CD4-positive, alpha-beta T cell treated with Interleukin-4 for 1 hour (primary cell): Measurements from ENCODE around the gene KLHL20.
"Not testable (repeated sequence)": the region's sequence is repeated elsewhere in the genome, so short reads cannot be mapped to it uniquely, and the experiment has no call there.

ENCODE experiments used
- DNase-seq, 2 donors: peaks; one replicate each; pipeline ENCODE4 v3.0.0-alpha.2; 2020 to 2022

Gene KLHL20, protein sequence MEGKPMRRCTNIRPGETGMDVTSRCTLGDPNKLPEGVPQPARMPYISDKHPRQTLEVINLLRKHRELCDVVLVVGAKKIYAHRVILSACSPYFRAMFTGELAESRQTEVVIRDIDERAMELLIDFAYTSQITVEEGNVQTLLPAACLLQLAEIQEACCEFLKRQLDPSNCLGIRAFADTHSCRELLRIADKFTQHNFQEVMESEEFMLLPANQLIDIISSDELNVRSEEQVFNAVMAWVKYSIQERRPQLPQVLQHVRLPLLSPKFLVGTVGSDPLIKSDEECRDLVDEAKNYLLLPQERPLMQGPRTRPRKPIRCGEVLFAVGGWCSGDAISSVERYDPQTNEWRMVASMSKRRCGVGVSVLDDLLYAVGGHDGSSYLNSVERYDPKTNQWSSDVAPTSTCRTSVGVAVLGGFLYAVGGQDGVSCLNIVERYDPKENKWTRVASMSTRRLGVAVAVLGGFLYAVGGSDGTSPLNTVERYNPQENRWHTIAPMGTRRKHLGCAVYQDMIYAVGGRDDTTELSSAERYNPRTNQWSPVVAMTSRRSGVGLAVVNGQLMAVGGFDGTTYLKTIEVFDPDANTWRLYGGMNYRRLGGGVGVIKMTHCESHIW

DNA sequence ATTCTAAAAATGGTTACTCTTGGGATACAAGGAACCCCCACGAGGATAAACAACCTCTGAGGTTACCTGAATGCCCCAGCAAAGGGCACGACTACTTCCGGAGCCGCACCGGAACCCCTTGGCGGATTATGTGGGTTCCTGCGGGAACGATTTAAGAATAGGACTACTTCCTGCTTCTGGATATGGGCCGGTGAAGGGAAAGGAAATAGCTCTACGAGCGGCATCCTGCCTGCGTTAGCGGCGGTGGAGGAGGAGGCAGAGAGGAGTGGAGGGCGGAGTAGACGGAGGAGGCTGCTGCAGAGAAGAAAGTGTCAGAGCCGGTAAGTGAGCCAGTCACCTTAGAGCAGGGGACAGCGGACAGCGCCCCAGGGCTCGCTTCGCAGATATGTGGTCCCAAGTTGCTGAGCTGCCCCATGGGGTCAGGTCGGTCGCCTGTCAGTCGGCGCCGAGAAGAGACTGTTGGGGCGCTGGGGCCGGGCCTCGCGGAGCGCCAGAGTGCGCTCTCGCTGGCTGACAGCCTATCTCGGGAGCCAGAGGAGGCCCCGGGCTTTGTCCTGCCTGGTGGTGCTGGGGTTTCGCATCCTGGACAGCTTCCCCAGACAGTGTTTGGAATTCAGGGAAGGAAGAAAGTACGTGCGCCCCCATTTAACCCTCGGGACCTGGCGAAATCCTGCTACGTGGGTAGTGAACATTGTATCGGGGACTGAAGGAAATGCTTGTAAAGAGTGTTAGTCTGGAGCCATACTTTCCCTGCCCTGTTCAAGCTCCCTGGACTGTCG, at the start of gene KLHL20:
Gene KLHL20, plus strand, starts transcription at position 223 of the 779 bp plus-strand sequence. CDS start 1,063 bp downstream, outside the sequence.
- DNase-seq = peak; percentile 90 to 93

DNA sequence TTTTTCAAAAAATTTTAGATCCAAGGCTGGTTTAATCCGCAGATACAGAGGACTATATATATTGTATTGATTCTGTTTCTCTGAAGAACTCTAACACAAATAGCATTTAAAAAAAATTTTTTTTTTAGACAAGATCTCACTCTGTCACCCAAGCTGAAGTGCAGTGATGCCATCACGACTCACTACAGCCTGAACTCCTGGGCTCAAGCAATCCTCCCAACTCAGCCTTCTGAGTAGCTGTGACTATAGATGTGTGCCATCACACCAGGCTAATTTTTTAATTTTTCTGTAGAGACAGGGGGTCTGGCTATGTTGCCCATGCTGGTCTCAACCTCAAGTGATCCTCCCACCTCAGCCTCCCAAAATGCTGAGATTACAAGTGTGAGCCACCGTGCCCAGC, 48.1 kb upstream of the KLHL20 start:
- DNase-seq = no peak

DNA sequence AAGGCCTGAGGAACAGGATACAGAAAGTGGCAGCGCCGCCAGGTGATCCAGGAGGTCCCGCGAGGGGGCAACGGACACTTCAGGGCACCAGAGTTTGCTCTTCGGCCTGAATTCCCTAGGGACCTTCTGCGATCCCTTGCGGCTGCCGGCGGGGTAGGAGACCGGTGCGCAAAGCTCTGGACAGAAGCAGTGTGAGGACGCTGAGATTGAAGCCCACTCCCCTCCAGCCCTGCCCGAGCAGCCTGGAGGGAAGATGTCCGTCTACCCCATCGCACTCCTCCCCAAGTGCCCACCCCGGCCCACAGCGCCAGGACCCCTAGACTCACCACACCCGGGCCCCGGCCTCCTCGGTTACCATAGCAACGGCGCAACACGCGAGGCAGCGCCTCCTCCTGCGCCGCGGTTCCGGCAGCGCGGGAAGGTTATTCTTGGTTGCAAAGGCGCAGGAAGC, 45.3 kb upstream of the KLHL20 start, which contains the start of gene ANKRD45:
Gene ANKRD45, minus strand, starts transcription at position 361 of the 451 bp plus-strand sequence. CDS start 10,433 bp downstream, outside the sequence.
- no peak for DNase-seq

DNA sequence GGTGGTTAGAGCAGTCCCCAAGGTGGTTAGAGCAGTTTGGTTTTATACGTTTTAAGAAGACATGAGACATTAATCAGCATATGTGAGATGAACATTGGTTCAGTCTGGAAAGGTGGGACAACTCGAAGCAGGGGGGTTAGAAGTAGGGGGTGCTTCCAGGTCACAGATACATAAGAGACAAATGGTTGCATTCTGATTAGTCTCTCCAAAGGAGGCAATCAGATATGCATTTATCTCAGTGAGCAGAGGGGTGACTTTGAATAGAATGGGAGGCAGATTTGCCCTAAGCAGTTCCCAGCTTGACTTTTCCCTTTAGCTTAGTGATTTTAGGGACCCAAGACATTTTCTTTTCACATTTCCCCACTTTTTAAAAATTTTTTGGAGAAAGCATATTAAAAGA, 40.3 kb upstream of the KLHL20 start:
- not testable (repeated sequence) for DNase-seq

DNA sequence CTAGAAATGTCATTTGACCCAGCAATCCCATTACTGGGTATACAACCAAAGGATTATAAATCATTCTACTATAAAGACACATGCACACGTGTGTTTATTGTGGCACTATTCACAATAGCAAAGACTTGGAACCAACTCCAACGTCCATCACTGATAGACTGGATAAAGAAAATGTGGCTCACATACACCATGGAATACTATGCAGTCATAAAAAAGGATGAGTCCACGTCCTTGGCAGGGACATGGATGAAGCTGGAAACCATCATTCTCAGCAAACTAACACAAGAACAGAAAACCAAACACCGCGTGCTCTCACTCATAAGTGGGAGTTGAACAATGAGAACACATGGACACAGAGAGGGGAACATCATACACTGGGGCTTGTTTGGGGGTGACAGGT, 34.6 kb upstream of the KLHL20 start:
- DNase-seq = not testable (repeated sequence)

DNA sequence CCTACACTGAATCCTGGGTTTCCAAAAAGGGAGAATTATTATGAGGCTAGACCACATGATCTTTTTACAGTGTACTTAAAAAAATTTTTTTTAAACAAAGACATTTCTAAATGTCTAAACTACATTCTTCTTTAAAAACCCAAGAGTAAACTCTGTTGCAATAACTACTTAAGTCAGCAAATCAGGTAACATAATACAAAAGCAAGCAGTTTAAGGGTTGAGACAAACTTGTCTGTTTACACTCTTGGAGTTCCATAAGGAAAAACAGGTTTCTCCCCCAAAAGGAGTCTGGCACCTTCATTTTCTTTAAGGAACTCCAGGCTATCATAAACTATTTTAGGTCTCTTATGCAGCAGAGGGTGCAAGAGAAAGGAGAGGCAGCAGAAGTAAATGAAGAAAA, 32.6 kb upstream of the KLHL20 start:
- no peak for DNase-seq

DNA sequence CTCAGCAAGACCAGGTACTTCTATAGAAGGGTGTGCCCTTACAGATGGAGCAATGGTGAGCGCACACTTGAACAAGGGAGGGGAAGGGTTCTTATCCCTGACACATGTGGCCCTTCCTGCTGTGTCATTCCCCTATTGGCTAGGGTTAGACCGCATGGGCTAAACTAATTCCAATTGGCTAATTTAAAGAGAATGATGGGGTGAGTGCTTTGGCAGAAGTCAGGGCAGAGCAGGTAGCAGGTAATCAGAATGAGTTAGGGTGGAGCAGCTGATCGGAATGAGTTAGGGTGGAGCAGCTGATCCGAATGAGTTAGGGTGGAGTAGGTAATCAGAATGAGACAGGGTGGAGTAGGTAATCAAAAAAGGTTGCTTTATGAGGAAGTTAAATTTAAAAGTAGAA, 30.9 kb upstream of the KLHL20 start:
- not testable (repeated sequence) for DNase-seq

DNA sequence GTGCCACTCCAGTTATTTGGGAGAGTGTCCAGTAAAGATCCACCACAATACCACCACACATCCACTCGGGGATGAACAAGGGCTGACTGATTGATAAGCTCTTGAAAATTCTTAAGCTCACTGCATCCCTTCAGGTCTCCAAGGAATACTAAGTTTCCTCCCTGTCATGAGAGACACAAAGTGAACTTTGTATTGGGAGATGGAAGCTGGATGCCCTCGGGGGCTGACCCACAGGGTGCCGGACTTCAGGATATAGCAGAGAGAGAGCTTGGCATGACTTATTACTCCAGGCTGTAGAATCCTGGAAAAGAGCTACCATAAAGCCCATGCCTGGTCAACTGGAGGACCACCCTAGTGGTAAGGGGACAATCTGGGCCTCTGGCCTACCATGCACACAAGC, 29.7 kb upstream of the KLHL20 start:
- not testable (repeated sequence) for DNase-seq

DNA sequence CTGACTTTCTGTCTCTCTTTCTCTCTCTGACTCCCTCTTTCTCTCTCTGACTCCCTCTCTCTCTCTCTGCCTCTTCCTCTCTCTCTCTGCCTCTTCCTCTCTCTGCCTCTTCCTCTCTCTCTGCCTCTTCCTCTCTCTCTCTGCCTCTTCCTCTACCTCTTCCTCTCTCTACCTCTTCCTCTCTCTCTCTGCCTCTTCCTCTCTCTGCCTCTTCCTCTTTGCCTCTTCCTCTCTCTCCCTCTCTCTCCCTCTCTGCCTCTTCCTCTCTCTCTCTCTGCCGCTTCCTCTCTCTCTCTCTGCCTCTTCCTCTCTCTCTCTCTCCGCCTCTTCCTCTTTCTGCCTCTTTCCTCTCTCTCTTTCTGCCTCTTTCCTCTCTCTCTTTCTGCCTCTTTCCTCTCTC, 26.5 kb upstream of the KLHL20 start:
- no peak for DNase-seq

DNA sequence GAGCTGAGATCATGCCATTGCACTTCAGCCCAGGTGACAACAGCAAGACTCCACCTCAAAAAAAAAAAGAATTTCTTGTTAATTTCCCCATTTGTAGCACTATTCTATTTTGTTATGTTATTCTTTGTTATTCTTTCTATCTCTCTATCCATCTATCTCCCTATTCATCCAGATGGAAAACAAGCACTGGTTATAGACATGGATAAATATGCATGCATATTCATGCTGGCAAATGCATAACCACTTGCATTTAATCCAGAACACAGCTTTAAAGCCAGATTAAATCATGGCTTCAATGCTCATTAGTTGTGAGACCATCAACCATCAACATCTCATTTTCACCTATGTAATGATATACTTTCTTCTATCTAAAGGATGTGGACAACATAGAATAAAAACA, 21.5 kb upstream of the KLHL20 start:
- no peak for DNase-seq

DNA sequence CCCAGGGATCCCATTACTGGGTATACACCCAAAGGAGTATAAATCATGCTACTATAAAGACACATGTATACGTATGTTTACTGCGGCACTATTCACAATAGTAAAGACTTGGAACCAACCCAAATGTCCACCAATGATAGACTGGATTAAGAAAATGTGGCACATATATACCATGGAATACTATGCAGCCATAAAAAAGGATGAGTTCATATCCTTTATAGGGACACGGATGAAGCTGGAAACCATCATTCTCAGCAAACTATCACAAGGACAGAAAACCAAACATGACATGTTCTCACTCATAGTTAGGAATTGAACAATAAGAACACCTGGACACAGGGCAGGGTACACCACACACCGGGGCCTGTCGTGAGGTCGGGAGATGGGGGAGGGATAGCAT, 13.5 kb upstream of the KLHL20 start:
- DNase-seq = not testable (repeated sequence)

DNA sequence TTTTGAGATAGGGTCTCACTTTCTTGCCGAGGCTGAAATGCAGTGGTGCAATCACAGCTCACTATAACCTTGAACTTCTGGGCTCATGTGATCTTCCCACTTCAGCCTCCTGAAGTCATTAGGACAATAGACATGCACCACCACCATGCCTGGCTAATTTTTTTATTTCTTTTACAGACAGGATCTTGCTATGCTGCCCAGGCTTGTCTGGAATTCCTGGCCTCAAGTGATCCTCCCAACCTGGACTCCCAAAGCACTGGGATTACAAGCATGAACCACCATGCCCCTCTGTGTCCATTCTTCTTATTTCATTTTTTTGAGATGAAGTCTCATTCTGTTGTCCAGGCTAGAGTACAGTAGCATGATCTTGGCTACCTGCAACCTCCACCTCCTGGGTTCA, 12.0 kb upstream of the KLHL20 start:
- no peak for DNase-seq

DNA sequence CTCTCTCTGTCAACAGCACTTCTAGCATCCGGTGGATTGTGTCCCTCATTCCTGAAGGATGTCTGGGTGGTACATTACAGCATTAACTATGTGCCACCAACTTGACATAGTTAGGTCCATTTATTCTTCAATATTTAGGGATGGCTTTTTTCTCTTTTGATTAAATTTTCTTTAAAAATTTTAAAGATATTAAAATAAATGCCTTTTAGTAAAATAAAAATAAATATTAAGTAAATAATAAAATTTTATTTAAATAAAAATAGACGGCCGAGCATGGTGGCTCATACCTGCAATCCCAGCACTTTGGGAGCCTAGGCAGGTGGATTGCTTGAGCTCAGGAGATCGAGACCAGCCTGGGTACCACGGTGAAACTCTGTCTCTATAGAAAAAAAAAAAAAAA, 9.7 kb upstream of the KLHL20 start:
- DNase-seq = no peak

DNA sequence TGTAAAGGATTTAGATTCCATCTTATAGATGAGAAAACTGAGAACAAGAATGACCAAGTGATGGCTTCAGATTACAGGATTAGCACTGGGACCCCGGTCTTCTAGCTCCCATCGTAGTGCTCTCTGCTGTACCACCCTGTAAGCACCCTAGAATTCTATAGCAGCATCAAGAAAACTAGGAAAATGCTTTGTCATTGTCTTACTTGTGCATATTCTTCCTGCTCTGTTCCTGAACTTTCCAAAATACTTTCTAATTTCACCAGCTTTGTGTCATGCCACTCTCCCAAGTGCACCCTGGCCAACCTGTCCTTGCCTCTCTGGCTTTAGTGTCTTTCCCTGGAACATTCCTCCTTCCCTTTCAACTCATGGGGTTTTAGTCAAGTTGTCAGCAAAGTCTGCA, 6.0 kb upstream of the KLHL20 start:
- DNase-seq = no peak

DNA sequence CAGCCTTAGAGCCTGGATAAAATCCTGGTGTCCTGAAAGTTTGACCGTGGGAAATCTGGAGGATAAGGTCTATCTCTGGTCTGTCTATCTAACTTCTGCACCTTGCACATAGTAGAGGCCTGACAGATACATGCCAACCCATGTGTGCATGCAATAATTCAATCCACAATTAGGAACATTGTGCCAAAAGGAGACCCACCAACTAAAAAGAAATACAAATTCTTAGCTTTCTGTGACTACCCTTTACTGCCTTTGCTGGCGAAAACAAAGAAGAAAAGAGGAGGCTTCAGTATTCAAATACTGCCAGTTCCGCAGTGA, 381 bp upstream of the KLHL20 start:
- no peak for DNase-seq

DNA sequence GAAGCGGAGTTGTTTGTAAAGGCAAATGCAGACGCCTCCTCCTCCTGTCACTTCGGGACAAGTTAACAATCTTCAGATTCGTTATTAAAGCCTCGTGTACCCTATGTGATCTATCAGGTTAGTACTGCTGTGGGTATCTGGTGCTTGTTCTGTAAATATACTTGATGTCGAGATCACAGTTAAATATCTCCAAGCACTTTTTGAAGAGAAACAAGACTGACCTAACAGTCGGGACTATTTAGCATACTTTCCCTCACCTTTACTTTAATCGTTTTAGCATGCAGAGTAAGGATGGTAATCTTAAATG, 710 bp downstream of the KLHL20 start:
- DNase-seq = no peak

DNA sequence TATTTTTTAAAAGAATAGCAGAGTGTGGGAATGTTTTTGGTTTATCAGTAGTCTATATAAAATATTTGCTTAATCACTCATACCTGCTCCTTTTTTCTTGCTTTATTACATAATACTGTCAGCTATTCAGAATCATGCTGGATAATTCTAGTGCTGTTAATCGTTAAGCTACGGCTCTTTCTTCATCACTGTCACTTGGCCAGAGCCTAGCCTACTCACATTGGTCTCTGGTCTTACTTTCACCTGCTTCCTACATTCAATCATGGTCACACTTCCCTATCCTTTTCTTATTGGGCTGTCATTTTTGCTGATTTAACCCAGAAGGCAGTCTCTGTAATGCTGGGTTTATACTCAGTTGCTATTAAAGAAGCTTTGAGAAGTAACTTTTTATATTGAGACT, 2.5 kb downstream of the KLHL20 start:
- no peak for DNase-seq

DNA sequence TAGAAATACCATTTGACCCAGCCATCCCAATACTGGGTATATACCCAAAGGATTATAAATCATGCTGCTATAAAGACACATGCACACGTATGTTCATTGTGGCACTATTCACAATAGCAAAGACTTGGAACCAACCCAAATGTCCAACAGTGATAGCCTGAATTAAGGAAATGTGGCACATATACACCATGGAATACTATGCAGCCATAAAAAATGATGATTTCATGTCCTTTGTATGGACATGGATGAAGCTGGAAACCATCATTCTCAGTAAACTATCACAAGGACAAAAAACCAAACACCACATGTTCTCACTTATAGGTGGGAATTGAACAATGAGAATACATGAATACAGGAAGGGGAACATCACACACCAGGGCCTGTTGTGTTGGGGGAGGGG, 16.6 kb downstream of the KLHL20 start:
- not testable (repeated sequence) for DNase-seq

DNA sequence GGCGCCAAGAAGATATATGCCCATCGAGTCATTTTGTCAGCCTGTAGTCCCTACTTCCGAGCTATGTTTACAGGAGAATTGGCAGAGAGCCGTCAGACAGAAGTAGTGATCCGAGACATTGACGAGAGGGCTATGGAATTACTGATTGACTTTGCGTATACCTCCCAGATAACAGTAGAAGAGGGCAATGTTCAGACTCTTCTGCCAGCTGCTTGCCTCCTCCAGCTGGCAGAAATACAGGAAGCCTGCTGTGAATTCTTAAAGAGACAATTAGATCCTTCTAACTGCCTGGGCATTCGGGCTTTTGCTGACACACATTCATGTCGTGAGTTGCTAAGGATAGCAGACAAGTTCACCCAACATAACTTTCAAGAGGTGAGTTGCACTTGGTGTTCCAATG, 19.1 kb downstream of the KLHL20 start:
- DNase-seq = no peak

DNA sequence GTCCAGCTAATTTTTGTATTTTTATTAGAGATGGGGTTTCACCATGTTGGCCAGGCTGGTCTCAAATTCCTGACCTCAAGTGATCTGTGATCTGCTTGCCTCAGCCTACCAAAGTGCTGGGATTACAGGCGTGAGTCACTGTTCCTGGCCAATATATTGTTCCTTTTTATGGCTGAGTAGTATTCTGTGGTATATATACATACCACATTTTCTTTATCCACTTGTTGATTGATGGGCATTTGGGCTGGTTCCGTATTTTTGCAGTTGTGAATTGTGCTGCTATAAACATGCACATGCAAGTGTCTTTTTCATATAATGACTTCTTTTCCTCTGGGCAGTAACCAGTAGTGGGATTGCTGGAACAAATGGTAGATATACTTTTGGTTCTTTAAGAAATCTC, 21.3 kb downstream of the KLHL20 start:
- not testable (repeated sequence) for DNase-seq

DNA sequence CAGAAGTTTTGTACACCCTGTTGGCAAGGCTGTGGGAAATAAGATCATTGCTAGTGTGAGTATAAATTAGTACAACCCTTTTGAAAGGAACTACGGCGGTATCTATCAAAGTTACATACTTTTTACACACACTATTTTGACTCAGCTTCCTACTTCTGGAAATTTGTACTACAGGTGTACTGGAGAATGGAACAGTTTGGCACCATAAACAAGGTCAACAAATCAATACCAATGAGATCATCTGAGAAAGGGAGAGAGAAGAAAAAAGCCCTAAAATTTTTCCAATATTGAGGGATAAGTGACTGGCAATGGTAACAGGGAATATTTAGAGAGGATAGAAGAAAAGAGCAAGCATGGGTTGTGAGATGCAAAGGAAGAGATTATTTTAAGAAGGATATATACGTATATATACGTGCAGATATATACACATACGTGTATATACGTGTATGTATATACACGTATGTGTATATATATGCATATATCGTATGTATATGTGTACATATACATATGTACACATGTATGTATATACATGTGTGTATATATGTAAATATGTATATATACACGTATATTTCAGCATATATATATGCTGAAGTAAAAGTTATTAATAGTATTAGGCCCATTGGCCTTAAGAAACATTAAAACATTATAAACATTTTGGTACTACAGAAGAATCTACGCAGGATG, 27.6 kb downstream of the KLHL20 start:
- no peak for DNase-seq

DNA sequence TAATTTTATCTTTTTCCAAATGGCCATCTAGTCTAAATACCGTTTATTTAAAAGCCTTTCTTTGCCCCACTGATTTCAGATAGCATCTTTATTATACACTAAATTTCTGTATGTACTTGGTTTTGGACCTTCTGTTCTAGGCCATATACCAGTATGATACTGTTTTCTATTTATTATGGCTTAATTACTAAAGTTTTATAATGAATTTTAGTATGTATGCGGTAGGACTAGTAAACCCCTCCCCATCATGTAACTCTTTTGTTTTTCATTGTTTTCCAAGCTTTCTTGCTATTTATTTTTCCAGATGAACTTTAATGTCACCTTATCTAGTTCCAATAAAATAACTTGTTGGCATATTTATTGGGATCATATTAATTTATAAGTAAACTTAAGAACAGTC, 29.9 kb downstream of the KLHL20 start:
- DNase-seq = no peak

DNA sequence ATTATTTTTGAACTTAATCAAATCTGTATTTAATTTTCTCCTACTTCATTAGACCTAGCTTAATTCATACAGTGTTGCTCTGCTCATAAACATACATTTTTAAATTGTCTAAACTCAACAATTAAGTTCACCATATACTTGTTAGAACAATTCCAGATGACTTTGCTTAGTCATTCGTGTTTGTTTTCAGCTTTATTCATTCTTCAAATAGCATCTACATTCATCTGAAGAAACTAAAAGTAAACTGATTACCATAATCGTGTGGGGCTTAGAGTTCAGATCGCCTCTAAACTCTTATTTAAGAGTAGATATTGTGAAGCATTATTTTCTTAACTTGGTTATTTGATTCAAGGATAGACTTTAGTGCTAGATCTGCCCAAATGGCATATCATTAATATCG, 34.4 kb downstream of the KLHL20 start:
- DNase-seq = no peak
